Activated CD4-positive, alpha-beta T cell treated with anti-CD3 and anti-CD28 coated beads for 24 hours (primary cell): ENCODE data around the gene PLAAT2.
"Not testable (repeated sequence)": the region's sequence is repeated elsewhere in the genome, so short reads cannot be mapped to it uniquely, and the experiment has no call there.

Experiments
- DNase-seq, 2 donors: peaks; one replicate each; pipeline ENCODE4 v3.0.0-alpha.2; 2020; ENCODE audit warnings: low read depth in 2 of 2

The PLAAT2 gene

DNA sequence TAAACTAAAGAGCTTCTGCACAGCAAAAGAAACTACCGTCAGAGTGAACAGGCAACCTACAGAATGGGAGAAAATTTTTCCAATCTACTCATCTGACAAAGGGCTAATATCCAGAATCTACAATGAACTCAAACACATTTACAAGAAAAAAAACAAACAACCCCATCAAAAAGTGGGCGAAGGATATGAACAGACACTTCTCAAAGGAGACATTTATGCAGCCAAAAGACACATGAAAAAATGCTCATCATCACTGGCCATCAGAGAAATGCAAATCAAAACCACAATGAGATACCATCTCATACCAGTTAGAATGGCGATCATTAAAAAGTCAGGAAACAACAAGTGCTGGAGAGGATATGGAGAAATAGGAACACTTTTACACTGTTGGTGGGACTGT is 15.7 kb upstream of the PLAAT2 start:
- not testable (repeated sequence) for DNase-seq

DNA sequence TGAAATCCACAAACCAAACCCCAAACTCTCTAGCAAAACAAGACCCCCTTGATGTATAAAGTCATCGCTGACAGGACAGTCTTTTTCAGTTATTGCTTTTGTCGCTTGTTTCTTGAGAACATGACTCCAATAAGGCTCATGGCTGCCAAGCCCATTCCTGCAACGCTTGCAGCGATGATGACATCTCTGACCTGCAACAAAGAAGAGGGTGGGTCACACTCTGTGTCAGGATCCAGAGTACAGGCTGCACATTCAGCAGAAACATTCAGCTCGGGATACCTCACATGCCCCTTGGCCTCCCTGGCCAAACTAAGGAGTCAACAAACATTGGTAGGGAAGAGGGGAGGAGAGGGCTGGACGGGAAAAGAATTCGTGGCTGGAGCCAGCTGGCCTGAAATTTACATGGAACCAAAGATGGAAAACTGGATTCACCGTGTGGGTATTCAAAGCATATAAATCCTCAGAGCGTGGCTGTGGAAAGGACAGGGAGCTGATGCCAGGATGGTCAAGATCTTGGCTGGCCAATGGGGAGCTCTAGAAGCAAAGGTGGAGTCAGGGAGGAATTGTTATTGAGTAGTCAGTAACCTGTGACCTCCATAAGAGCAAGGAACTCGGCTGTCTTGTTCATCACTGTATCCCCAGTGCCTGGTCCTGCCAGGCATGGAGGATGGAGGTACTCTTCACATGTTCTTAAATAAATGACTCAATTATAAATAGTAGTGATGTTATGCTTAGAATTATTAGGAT is 11.8 kb upstream of the PLAAT2 start:
- DNase-seq, result no peak

DNA sequence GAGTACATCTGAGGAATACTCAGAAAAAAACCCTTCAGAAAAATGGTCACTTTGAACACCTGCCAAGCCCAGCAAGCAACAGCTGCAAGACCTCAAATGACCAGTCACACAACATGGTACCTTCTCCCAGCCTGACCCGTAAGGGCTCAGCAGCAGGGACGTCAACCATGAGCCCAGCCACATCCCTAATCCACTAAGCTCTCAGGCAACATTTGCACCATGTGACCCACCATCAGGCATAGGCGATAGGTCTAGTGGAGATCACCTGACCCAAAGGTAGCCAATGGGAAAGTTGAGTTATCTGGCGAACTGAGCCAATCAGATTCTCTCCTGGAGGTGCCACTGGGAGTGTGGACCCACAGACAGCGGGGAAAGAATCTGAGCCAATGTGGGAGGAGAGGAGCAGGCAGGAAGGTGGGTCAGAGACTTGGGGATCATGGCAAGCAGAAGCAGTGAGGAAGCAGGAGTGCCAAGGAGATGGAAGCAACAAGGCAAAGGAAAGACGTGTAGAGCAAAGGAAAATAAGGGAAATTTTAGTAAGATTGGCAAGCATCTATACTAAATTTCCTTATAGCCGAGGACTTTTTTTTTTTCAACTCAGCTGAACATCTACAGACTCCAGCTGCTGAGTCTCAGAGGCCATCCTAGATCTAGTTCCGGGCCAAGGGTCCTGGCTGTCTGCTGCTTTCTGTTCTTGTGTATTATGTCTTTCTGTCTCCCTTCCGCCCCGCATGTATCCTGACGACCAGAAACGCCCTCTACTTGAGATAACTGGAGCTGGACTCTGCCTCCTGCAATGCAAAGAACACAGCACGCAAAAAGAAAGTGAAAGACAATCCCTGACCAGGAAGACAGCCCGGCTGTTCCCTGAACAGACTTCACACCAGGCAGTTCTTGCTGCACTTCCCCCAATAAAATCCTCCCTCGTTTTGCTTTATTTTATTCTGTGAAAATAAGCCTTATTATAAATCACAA is 11.0 kb upstream of the PLAAT2 start:
- no peak for DNase-seq

DNA sequence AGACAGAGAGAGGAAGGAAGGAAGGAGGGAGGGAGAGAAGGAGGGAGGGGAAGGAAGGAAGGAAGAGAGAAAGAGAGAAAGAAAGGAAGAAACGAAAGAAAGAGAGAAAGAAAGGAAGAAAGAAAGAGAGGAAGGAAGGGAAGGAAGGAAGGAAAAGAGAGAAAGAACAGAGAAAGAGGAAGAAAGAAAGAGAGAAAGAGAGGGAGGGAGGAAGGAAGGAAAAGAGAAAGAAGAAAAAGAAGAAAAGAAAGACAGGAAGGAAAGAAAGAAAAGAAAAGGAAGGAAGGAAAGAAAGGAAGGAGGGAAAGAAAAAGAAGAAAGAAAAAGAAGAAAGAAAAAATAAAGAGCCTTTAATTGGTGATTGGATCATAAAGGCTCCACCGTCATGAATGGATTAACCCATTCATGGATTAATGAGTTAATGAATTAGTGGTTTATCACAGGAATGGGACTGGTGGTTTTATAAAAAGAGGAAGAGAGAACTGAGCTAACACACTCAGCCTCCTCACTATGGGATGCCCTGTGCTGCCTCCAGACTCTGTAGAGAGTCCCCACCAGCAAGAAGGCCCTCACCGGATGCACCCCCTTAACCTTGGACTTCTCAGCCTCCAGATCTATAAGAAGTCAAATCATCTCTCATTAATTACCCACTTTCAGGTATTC is 9.0 kb upstream of the PLAAT2 start:
- DNase-seq, result no peak

DNA sequence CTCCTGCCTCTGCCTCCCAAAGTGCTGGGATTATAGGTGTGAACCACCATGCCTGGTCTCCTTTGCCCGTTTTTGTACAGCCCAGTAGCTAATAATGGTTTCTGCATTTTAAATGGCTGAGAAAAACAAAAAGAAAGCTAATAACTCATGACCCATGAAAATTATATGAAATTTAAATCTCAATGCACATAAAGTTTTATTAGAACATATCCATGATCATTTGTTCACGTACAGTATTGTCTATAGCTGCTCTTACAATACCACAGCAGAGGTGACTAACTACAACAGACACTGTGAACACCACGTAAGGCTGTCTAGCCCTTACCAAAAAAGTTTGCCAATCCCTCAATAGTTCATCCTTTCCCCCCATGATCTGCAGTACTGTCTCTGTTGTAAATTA is 6.4 kb upstream of the PLAAT2 start:
- DNase-seq, result no peak

DNA sequence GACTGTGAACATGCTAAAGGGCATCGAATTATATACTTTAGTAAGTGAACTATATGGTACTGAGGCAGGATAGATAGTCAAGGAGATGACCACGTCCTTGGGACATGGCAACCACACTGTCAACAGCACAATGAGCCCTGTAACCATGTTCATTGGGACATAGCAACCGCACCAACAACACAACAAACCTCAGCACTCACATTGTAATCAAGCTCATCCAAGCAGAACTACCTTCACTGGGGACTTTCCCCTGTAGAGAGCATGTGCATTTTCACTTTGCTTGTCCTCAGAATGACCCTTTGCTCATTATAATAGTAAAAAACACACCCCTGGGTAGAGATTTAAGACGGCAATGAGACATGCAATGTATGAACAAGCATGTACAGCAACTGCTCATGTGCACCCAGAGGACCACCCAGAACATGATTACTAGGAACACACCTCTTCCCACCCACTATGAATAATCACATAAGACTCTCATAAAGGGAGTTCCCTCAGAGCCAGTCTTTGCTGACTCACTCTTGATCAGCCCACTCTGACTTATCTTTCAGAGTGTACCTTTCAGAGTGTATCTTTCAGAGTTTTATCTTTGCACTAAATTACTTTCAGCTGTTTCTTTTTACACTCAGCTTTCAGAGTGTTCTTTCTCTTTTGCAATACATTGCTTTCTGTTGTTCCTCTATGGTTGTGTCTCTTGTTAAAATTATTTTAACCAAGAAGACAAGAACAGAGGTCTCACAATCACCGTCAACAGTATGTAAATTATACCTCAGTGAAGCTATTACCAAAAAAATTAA is 4.1 kb upstream of the PLAAT2 start:
- DNase-seq, result peak in 1 of 2 donors; percentile 44

DNA sequence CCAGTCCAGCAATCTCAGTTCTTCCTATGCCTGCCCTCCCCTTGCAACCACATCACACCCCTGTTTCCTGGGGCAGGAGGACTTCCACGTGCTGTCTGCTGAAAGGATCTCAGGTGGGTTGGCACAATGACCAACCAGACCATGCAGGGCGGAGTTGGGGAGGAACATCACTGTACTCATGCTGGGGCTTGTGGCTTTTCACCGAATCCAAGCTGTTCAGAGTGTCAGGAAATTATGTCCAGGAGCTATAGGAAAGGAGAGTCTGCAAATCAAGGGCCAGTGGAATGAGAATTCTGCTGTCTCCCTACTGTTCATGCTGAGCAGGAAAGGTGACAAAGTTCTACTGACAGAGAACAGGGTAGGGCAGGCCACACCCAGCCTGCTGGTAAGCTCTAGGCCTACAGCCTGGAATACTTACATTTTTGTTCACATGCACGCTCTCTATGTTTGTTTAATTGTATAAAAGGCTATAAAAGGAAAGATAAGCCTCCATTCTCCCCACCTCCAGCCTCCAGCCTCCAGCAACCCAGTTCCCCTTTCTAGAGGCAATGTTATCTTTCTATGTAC is 1.7 kb upstream of the PLAAT2 start:
- no peak for DNase-seq

DNA sequence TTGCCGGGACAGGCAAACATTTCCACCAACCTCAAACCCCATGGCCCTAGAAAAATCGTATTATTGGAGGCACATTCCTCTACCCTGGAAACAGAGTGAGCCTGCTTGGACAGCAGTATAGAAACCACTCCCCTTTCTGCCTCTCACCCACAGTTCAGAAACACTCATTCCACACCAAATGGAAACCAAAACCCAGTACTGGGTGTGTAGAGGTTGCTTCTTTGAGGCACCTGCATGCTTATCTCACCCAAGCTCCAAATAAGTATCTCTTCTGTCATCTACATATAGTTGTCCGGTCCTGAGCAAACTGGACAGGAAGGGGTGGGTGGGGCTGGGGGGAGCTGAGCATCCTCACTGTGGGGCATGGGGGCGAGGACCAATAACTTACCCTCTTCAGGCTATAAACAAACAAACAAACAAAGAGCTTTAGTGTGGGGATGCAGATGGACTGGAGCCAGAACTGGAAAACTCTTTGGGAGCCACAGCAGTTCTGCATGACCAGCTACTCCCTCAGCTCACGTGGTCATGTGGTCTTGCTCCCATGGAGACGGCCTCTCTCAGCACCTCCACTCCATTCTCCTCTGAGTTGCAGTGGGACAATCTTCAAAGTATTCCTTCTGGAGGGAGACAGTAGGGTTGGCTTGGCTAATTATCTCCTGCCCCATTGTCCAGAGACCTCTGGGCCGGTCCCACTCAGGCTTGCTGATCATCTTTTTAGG is 1.0 kb upstream of the PLAAT2 start:
- DNase-seq, result no peak

DNA sequence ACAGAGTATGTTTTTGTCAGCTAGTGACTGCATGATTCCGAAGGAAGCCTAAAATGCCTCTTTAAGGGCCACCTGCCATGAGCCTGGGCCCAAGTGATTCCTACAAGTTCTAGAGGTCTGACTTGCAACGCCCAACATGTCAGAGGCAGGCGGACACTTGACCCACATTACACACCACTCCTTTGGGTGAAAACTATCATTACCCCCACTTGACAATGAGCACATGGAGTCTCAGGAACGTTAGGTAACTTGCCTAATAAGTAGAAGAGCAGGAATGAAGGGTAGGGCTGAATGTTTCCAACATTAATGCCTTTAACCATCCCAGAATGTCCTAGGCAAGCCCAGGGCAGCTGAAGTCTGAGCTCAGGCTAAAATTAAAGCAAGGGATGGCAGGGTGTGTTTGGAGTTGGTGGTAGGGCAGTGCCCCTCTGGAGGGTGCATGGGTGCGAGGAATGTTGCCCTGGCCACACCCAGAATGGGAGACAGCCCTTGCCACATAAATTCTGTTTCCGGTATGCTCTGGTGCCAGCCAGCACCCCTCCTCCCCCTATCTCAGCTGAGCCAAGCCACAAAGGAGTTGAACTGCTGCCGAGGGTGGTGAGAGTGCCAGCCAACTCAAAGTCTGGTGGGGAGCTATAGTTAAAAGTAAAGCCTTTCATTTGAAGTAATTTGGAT is 2.5 kb downstream of the PLAAT2 start:
- DNase-seq, result no peak

DNA sequence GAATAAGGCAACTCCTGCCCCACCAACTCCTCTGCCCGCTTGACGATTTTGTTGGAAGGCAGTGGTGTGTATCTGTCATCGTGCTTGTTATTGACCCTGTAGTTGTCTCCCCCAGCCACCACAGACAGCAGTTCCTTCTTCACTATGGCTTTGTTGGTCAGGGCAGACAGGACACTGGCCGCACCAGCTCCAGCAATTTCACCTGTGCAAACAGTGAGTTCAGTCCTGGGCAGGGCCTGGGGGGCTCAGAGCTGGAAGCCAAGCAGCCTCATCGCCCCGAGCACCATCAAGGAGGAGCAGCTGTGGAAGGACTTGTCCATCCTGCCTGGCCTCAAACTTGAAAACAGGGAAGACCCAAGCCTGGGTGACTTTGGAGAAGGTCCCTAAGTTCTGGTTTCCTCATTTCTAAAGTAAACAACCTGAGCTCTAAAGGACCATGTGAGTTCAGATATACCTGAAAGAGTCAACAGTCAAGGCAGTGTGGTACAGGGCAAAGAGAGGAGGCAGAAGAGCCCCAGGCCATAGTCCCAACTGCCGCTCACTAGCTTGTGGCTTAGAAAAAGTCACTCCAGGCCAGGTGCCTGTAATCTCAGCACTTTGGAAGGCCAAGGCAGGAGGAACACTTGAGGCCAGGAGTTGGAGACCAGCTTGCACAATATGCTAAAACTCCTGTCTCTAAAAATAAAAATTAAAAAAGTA is 4.6 kb downstream of the PLAAT2 start:
- DNase-seq, result no peak

DNA sequence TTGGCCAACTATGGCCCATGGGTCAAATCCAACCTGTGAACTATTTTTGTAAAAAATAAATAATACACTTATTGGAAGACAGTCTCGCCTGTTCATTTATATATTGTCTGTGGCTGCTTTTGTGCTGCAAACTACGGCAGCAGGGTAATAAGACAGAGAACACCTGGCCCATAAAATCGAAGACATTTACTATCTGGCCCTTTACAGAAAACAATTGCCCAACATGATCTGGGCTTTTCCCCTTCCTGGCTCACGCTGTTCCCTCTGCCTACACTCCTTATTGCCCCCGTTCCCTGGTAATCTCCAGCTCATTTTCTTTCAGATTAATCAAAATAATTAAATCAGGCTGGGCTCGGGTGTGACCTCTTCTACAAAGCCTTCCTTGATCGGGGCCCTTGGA is 5.6 kb downstream of the PLAAT2 start:
- DNase-seq, result no peak

DNA sequence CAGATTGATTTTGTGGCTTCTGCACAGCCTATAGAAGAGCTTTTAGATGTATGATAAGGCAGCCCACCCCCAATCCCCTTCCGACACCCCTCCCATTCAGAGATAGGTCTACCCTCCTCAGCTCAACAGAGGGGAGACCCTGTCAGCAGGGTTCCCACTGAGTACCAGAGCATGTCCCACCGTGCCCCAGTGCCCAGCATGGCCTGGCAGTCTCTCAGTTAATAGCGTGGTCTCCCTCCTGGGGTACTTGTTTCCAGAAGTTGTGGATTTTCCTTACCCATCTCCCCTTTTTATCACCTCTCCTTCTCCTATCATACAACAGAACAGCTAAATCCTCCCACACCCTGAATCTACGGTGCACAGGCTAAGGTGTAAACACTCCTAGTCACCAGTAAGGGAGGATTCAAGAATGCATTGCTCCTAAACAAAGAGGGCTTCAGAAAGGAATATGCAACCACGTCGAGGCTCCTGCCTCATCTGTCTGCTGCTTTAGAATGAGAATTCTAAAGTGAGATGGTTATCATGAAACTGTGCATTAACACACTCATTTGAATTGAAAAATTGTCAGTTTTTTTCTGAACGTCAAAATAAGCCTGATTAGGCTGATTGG is 6.7 kb downstream of the PLAAT2 start:
- no peak for DNase-seq

DNA sequence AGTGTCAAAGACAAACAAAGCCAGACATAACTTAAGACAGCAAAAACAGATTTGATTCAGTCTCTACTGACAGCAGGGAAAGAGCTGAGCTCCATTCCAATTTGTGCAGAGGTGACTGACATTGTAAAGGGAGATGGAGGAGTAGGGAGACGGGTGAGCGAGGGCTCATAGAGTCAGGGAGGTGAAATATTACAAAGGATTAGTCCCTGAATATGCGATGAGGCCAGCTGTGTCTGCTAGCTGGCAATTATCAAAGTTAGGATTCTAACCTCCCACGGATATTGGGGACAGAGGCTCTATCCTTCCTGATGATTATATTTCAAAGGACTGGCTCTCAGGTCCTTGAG is 8.3 kb downstream of the PLAAT2 start:
- no peak for DNase-seq

DNA sequence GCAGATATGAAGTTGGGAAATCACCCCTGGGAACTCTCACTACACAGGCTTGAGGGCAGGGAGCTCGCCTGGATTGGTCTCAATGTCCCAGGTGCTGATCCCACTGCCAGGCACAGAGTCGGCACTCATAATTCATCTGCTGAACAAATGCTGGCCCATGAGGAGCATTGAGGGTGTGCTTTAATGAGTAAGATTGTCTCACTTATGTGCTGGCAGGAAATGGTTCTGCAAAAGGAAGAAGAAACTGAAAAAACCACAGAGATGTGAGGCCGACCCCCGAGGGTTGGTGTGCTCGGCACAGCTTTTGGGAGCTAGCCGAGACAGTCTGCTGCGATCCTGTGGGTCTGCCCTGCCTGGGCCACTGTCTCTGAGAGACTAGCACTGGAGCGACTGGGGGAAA is 9.4 kb downstream of the PLAAT2 start:
- DNase-seq, result no peak

DNA sequence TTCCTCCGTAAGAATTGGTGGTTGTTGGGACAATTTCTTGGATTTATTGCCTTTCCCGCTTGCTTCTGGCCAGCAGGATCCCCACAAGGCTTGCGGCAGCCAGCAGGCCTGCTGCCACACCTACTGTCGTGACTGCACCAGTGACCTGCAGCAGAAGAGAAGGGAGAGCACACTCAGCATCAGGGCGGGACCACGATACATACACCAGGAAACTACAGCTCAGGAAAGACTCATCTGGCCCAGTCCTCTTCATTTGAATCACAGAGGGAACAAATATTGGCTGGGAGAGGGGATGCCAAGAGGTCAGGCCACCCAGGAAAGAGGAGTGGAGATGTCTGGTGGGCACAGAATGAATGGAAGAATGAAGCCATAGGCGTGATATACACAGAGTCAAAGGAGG is 10.3 kb downstream of the PLAAT2 start:
- no peak for DNase-seq

DNA sequence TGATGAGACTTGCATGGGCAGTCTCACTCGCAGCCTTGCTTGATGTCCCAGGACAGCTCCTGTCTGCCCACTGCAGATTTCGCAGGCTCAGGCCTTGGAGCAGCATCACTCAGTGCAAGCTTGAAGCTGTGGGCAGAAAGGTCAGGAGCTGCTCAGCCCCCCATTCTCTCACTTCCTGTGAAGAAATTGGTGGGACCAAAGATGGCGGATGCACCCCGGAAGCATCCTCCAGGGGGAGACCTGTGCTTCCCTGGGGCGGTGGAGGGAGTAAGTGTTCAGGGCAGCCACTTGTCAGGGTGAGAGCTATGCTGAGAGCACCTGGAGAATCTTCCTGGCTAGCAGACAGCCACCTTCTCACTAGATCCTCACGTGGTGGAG is 11.3 kb downstream of the PLAAT2 start:
- no peak for DNase-seq

DNA sequence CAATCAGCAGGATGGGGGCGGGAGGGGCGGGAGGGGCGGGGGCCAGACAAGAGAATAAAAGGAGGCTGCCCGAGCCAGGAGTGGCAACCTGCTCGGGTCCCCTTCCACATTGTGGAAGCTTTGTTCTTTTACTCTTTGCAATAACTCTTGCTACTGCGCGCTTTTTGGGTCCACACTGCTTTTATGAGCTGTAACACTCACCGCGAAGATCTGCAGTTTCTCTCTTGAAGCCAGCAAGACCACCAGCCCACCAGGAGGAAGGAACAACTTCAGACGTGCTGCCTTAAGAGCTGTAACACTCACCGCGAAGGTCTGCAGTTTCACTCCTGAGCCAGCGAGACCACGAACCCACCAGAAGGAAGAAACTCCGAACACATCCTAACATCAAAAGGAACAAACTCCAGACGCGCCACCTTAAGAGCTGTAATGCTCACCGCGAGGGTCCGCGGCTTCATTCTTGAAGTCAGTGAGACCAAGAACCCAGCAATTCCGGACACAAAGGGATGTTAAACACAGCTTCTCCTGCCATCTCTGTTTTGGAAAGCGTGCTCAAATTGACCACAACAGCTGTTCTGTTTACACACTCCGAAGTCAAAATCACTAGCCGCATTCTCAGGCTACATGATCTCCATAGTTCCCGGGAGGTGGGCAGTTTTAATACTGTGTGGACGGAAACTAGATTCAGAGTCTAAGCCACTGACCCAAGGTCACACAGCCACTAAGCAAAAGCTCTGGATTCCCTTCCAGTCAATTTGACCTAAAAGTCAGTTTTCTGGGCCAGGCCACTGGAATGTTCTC is 11.9 kb downstream of the PLAAT2 start:
- no peak for DNase-seq

DNA sequence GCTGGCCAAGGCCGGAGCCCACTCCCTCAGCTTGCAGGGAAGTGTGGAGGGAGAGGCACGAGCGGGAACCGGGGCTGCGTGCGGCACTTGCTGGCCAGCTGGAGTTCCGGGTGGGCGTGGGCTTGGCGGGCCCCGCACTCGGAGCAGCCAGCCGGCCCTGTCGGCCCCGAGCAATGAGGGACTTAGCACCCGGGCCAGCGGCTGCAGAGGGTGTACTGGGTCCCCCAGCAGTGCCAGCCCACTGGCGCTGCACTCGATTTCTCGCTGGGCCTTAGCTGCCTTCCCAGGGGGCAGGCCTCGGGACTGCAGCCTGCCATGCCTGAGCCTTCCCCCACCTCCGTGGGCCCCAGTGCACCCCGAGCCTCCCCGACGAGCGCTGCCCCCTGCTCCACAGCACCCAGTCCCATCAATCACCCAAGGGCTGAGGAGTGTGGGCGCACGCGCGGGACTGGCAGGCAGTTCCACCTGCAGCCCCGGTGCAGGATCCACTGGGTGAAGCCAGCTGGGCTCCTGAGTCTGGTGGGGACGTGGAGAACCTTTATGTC is 13.0 kb downstream of the PLAAT2 start:
- not testable (repeated sequence) for DNase-seq
